Astrocyte (in vitro differentiated cells and primary cell): ENCODE measurements around the gene BCL2. TPM values are rescaled to one million over a fixed set of nuclear protein-coding genes. Genes with fewer than 3 reads are reported as not detected.

Experiments used
- DNase-seq: peaks from one replicate; pipeline ENCODE4 v3.0.0-alpha.2; 2010; ENCODE audit warnings: low read depth
- FAIRE-seq: peaks from 2 replicates; lab custom pipeline; 2011; peaks lifted over from hg19 to GRCh38; lab: Jason Lieb, UNC
- H2AFZ ChIP-seq: 2 replicates; pipeline ENCODE4 v1.6.0; 2012; ENCODE audit warnings: low read depth, low read length, inconsistent platforms
- H3K27ac ChIP-seq: 2 replicates; pipeline ENCODE4 v1.5.1; 2011; ENCODE audit warnings: low read depth, low read length, inconsistent platforms
- H3K27me3 ChIP-seq: 2 replicates; pipeline ENCODE4 v1.6.0; 2011; ENCODE audit warnings: low read length, inconsistent platforms; ENCODE audit not compliant: insufficient read depth
- H3K36me3 ChIP-seq: 2 replicates; pipeline ENCODE4 v1.5.1; 2011; ENCODE audit warnings: low read length, inconsistent platforms; ENCODE audit not compliant: insufficient read depth
- H3K4me1 ChIP-seq: 2 replicates; pipeline ENCODE4 v1.5.1; 2011; ENCODE audit warnings: low read length, inconsistent platforms; ENCODE audit not compliant: insufficient read depth
- H3K4me2 ChIP-seq: 2 replicates; pipeline ENCODE4 v1.6.0; 2012; ENCODE audit warnings: low read length, inconsistent platforms
- H3K4me3 ChIP-seq: 2 replicates; pipeline ENCODE4 v1.5.1; 2011; ENCODE audit warnings: low read depth, mild to moderate bottlenecking, low read length, inconsistent platforms; ENCODE audit not compliant: insufficient read depth
- H3K79me2 ChIP-seq: 2 replicates; pipeline ENCODE4 v1.6.0; 2012; ENCODE audit warnings: mild to moderate bottlenecking, low read length, inconsistent platforms; ENCODE audit not compliant: insufficient read depth
- H3K9ac ChIP-seq: 2 replicates; pipeline ENCODE4 v1.6.0; 2012; ENCODE audit warnings: mild to moderate bottlenecking, low read length, inconsistent platforms
- H3K9me3 ChIP-seq: 2 replicates; pipeline ENCODE4 v1.5.1; 2012; ENCODE audit warnings: low read depth, mild to moderate bottlenecking, low read length, inconsistent platforms; ENCODE audit not compliant: insufficient read depth
- H4K20me1 ChIP-seq: 2 replicates; pipeline ENCODE4 v1.6.0; 2012; ENCODE audit warnings: low read length, inconsistent platforms; ENCODE audit not compliant: insufficient read depth
- H3K27ac Mint-ChIP-seq: one replicate; pipeline ENCODE4 v1.8.0; 2021; ENCODE audit warnings: mild to moderate bottlenecking, mixed read lengths; ENCODE audit not compliant: unreplicated experiment
- H3K27me3 Mint-ChIP-seq: one replicate; pipeline ENCODE4 v1.8.0; 2021; ENCODE audit warnings: low read depth, mixed read lengths; ENCODE audit not compliant: unreplicated experiment
- H3K36me3 Mint-ChIP-seq: one replicate; pipeline ENCODE4 v1.8.0; 2021; ENCODE audit warnings: low read depth, mixed read lengths; ENCODE audit not compliant: unreplicated experiment
- H3K4me1 Mint-ChIP-seq: one replicate; pipeline ENCODE4 v1.8.0; 2021; ENCODE audit warnings: low read depth, mixed read lengths; ENCODE audit not compliant: unreplicated experiment
- H3K4me3 Mint-ChIP-seq: one replicate; pipeline ENCODE4 v1.8.0; 2021; ENCODE audit warnings: mild to moderate bottlenecking, moderate library complexity, mixed read lengths; ENCODE audit not compliant: unreplicated experiment
- H3K9me3 Mint-ChIP-seq: one replicate; pipeline ENCODE4 v1.8.0; 2021; ENCODE audit warnings: mild to moderate bottlenecking, mixed read lengths; ENCODE audit not compliant: unreplicated experiment
- CTCF ChIP-seq: IDR thresholded peaks from 2 replicates; pipeline ENCODE4 v1.5.1; 2011; ENCODE audit warnings: low read depth, mild to moderate bottlenecking, inconsistent platforms, low read length, moderate library complexity; ENCODE audit not compliant: insufficient read depth
- EZH2 ChIP-seq: IDR thresholded peaks from 2 replicates; pipeline ENCODE4 v1.6.1; 2012; ENCODE audit warnings: mild to moderate bottlenecking, low read length, inconsistent platforms; ENCODE audit not compliant: insufficient read depth
- total RNA-seq: library from RNA; stranded (reverse); gene quantifications from 2 replicates; pipeline ENCODE4 v1.2.1, GENCODE V29; 2021

Gene BCL2
- total RNA-seq, 1 donor from 2014 or later: 1.7 TPM

- TF ChIP-seq CTCF: no peak
- TF ChIP-seq EZH2: no peak
- Histone ChIP-seq H3K27me3 (no peaks in the 10 kb centered on the region), H3K4me3 (no peak overlapping the region), H3K79me2 (no peaks in the 10 kb centered on the region), H3K4me1 (no peaks in the 10 kb centered on the region), H3K4me2 (no peak overlapping the region), H4K20me1 (no peaks in the 10 kb centered on the region), H3K36me3 (no peaks in the 10 kb centered on the region), H3K9ac (no peak overlapping the region), H3K9me3 (no peaks in the 10 kb centered on the region), H3K27ac (no peak overlapping the region), H2AFZ (no peak overlapping the region)
- DNase-seq: no peak
- no peaks in the 10 kb centered on the region for H3K27me3 Mint-ChIP-seq
- FAIRE-seq: no peak
- no peaks in the 10 kb centered on the region for H3K9me3 Mint-ChIP-seq
- no peak overlapping the region for H3K4me3 Mint-ChIP-seq
- H3K36me3 Mint-ChIP-seq: no peaks in the 10 kb centered on the region
- peaks cover 5% of the 10 kb centered on the region for H3K4me1 Mint-ChIP-seq
- no peak overlapping the region for H3K27ac Mint-ChIP-seq
Measured at GRCh38 chr18:63189817-63190216, 129.8 kb downstream of the BCL2 start.

- no peak overlapping the region for H3K9ac ChIP-seq
- no peaks in the 10 kb centered on the region for H3K27me3 ChIP-seq
- H3K27ac ChIP-seq: no peak overlapping the region
- no peaks in the 10 kb centered on the region for H3K4me1 ChIP-seq
- Mint-ChIP-seq H3K27me3 (no peaks in the 10 kb centered on the region), H3K9me3 (no peaks in the 10 kb centered on the region), H3K36me3 (no peaks in the 10 kb centered on the region), H3K4me1 (peaks cover 5% of the 10 kb centered on the region), H3K4me3 (no peak overlapping the region), H3K27ac (no peak overlapping the region)
- no peak overlapping the region for H3K4me2 ChIP-seq
- H3K36me3 ChIP-seq: no peaks in the 10 kb centered on the region
- H3K79me2 ChIP-seq: no peaks in the 10 kb centered on the region
- no peak for FAIRE-seq
- no peak for DNase-seq
- no peak overlapping the region for H3K4me3 ChIP-seq
- no peaks in the 10 kb centered on the region for H4K20me1 ChIP-seq
- no peak for TF ChIP-seq EZH2
- TF ChIP-seq CTCF: no peak
- H2AFZ ChIP-seq: no peak overlapping the region
- H3K9me3 ChIP-seq: no peaks in the 10 kb centered on the region
Measured at GRCh38 chr18:63189041-63189440, 130.5 kb downstream of the BCL2 start.

- FAIRE-seq: no peak
- TF ChIP-seq EZH2: no peak
- TF ChIP-seq CTCF: no peak
- no peaks in the 10 kb centered on the region for H3K36me3 Mint-ChIP-seq
Measured at GRCh38 chr18:63187791-63188460, 131.6 kb downstream of the BCL2 start.

More at GRCh38 chr18:63187791-63188460, 131.6 kb downstream of the BCL2 start:
- H3K27me3 ChIP-seq: peaks cover under 1% of the 10 kb centered on the region
- peaks cover 6% of the 10 kb centered on the region for H3K4me1 Mint-ChIP-seq
- H3K9me3 Mint-ChIP-seq: no peaks in the 10 kb centered on the region
- H3K79me2 ChIP-seq: no peaks in the 10 kb centered on the region
- no peaks in the 10 kb centered on the region for H4K20me1 ChIP-seq
- H3K27ac ChIP-seq: no peak overlapping the region
- H2AFZ ChIP-seq: no peak overlapping the region
- no peak overlapping the region for H3K9ac ChIP-seq
- H3K27ac Mint-ChIP-seq: no peak overlapping the region
- H3K4me1 ChIP-seq: no peaks in the 10 kb centered on the region
- peaks cover under 1% of the 10 kb centered on the region for H3K27me3 Mint-ChIP-seq
- no peak overlapping the region for H3K4me3 Mint-ChIP-seq
- no peak overlapping the region for H3K4me3 ChIP-seq
- no peaks in the 10 kb centered on the region for H3K36me3 ChIP-seq
- no peak overlapping the region for H3K4me2 ChIP-seq
- no peak for DNase-seq
- no peaks in the 10 kb centered on the region for H3K9me3 ChIP-seq
